Raji (cell line): Measurements from ENCODE around the gene SETBP1.

Source experiments
- POLR2A ChIP-seq: IDR thresholded peaks from 2 replicates; pipeline ENCODE4 v1.6.1; 2011; ENCODE audit warnings: low read depth, low read length, control low read depth; ENCODE audit not compliant: insufficient read depth

SETBP1 gene

GRCh38 chr18:45081566-45082181, 401.0 kb downstream of the SETBP1 start:
- TF ChIP-seq POLR2A, result no peak

- no peak for TF ChIP-seq POLR2A
These were observed 402.7 kb downstream of the SETBP1 start for GRCh38 chr18:45083226-45083855.

- TF ChIP-seq POLR2A, result no peak
These were observed 403.5 kb downstream of the SETBP1 start for GRCh38 chr18:45084206-45084605.

- TF ChIP-seq POLR2A, result no peak
These were observed 405.4 kb downstream of the SETBP1 start for GRCh38 chr18:45085916-45086624.

GRCh38 chr18:45086777-45087176, 406.1 kb downstream of the SETBP1 start:
- TF ChIP-seq POLR2A, result no peak

- no peak for TF ChIP-seq POLR2A
These were observed 409.9 kb downstream of the SETBP1 start for GRCh38 chr18:45090526-45091140.

GRCh38 chr18:45100321-45101105, 419.8 kb downstream of the SETBP1 start:
- TF ChIP-seq POLR2A, result no peak

- TF ChIP-seq POLR2A, result no peak
These were observed 421.4 kb downstream of the SETBP1 start for GRCh38 chr18:45102126-45102525.

- no peak for TF ChIP-seq POLR2A
These were observed 422.2 kb downstream of the SETBP1 start for GRCh38 chr18:45102863-45103262.

- TF ChIP-seq POLR2A, result no peak
These were observed 422.8 kb downstream of the SETBP1 start for GRCh38 chr18:45103319-45104048.

GRCh38 chr18:45104049-45104395, 423.3 kb downstream of the SETBP1 start:
- no peak for TF ChIP-seq POLR2A

GRCh38 chr18:45106331-45106774, 425.7 kb downstream of the SETBP1 start:
- TF ChIP-seq POLR2A, result no peak

- no peak for TF ChIP-seq POLR2A
These were observed 426.7 kb downstream of the SETBP1 start for GRCh38 chr18:45107425-45107824.

GRCh38 chr18:45108754-45109153, 428.1 kb downstream of the SETBP1 start:
- TF ChIP-seq POLR2A, result no peak
